Ishikawa (cell line): ENCODE data around the gene TPCN2.
"Not testable (repeated sequence)": the region's sequence is repeated elsewhere in the genome, so short reads cannot be mapped to it uniquely, and the experiment has no call there.

Experiments used
- EGR1 ChIP-seq: IDR thresholded peaks from 2 replicates; pipeline ENCODE4 v1.6.1; 2012
- FOXM1 ChIP-seq: IDR thresholded peaks from 2 replicates; pipeline ENCODE4 v1.6.1; 2012; ENCODE audit warnings: low read depth, borderline replicate concordance
- NFIC ChIP-seq: IDR thresholded peaks from 2 replicates; pipeline ENCODE4 v1.6.1; 2012
- YY1 ChIP-seq: IDR thresholded peaks from 2 replicates; pipeline ENCODE4 v1.6.1; 2012; ENCODE audit warnings: low read depth
- ZBTB7A ChIP-seq: IDR thresholded peaks from 2 replicates; pipeline ENCODE4 v1.6.1; 2012; ENCODE audit warnings: low read depth
- TF ChIP-seq, protein P1 (sequence below): IDR thresholded peaks from 2 replicates; pipeline ENCODE4 v1.6.1; 2012

DNA sequence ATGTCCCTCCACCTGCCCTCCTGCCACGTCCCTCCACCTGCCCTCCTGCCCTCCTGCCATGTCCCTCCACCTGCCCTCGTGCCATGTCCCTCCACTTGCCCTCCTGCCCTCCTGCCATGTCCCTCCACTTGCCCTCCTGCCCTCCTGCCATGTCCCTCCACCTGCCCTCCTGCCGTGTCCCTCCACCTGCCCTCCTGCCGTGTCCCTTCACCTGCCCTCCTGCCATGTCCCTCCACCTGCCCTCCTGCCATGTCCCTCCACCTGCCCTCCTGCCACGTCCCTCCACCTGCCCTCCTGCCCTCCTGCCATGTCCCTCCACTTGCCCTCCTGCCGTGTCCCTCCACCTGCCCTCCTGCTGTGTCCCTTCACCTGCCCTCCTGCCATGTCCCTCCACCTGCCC is 28.2 kb downstream of the TPCN2 start:
- TF ChIP-seq NFIC, ZBTB7A, YY1, EGR1, FOXM1: not testable (repeated sequence)
- TF ChIP-seq, protein P1, sequence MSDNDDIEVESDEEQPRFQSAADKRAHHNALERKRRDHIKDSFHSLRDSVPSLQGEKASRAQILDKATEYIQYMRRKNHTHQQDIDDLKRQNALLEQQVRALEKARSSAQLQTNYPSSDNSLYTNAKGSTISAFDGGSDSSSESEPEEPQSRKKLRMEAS = 0 out of 2 replicates have a peak, but pooled peaks have one; percentile 14
